Measurements from ENCODE around the gene NT5C2.

GRCh38 chr10:103140469-103140868, 52.6 kb downstream of the NT5C2 start:
- TF ChIP-seq POLR2A (IDR thresholded peaks at IDR 0.05; ENCODE audit: low read length) (no peak), GATA1 (IDR thresholded peaks at IDR 0.05; ENCODE audit: low read depth, low read length) (no peak)
